ENCODE results near the gene CHDH.

The CHDH gene

GRCh38 chr3:53856964-53857363 is 10.7 kb upstream of the CHDH start:
- in situ Hi-C loops (cut with HindIII; ENCODE audit: low sequenced_read_pairs) = no loop called here

GRCh38 chr3:53850895-53851294 is 4.7 kb upstream of the CHDH start:
- in situ Hi-C loops (cut with HindIII; ENCODE audit: low sequenced_read_pairs) = no loop called here

GRCh38 chr3:53849916-53850315 is 3.7 kb upstream of the CHDH start:
- in situ Hi-C loops (cut with HindIII; ENCODE audit: low sequenced_read_pairs) = no loop called here

- in situ Hi-C loops (cut with HindIII; ENCODE audit: low sequenced_read_pairs) = no loop called here
Measured at GRCh38 chr3:53846851-53847155, 584 bp upstream of the CHDH start.

- in situ Hi-C loops (cut with HindIII; ENCODE audit: low sequenced_read_pairs) = no loop called here
Measured at GRCh38 chr3:53845881-53846133, 412 bp downstream of the CHDH start.

GRCh38 chr3:53845103-53845880 is 927 bp downstream of the CHDH start:
- in situ Hi-C loops (cut with HindIII; ENCODE audit: low sequenced_read_pairs) = no loop called here

- in situ Hi-C loops (cut with HindIII; ENCODE audit: low sequenced_read_pairs) = no loop called here
Measured at GRCh38 chr3:53844262-53845102, 1.7 kb downstream of the CHDH start.

GRCh38 chr3:53843195-53844177 is 2.7 kb downstream of the CHDH start:
- in situ Hi-C loops (cut with HindIII; ENCODE audit: low sequenced_read_pairs) = no loop called here

- in situ Hi-C loops (cut with HindIII; ENCODE audit: low sequenced_read_pairs) = no loop called here
Measured at GRCh38 chr3:53842436-53843194, 3.6 kb downstream of the CHDH start.

- in situ Hi-C loops (cut with HindIII; ENCODE audit: low sequenced_read_pairs) = no loop called here
Measured at GRCh38 chr3:53841296-53841695, 4.9 kb downstream of the CHDH start.

- in situ Hi-C loops (cut with HindIII; ENCODE audit: low sequenced_read_pairs) = loop anchor here (5.0 kb wide), 1 partner anchor 50 kb away; no protein-coding TSS in a partner anchor
Measured at GRCh38 chr3:53837331-53837730, 8.9 kb downstream of the CHDH start.

- in situ Hi-C loops (cut with HindIII; ENCODE audit: low sequenced_read_pairs) = loop anchor here (5.0 kb wide), 1 partner anchor 49 kb away; no protein-coding TSS in a partner anchor
Measured at GRCh38 chr3:53836084-53836872, 9.9 kb downstream of the CHDH start.

- in situ Hi-C loops (cut with HindIII; ENCODE audit: low sequenced_read_pairs) = loop anchor here (5.0 kb wide), 1 partner anchor 48 kb away; no protein-coding TSS in a partner anchor
Measured at GRCh38 chr3:53835257-53835656, 11.0 kb downstream of the CHDH start.

GRCh38 chr3:53834429-53835095 is 11.7 kb downstream of the CHDH start:
- in situ Hi-C loops (cut with HindIII; ENCODE audit: low sequenced_read_pairs) = loop anchor here (5.0 kb wide), 1 partner anchor 47 kb away; no protein-coding TSS in a partner anchor

- in situ Hi-C loops (cut with HindIII; ENCODE audit: low sequenced_read_pairs) = no loop called here
Measured at GRCh38 chr3:53833700-53834099, 12.5 kb downstream of the CHDH start.

- in situ Hi-C loops (cut with HindIII; ENCODE audit: low sequenced_read_pairs) = no loop called here
Measured at GRCh38 chr3:53833053-53833645, 13.1 kb downstream of the CHDH start.

- in situ Hi-C loops (cut with HindIII; ENCODE audit: low sequenced_read_pairs) = no loop called here
Measured at GRCh38 chr3:53830944-53831343, 15.3 kb downstream of the CHDH start.

GRCh38 chr3:53829605-53830004 is 16.6 kb downstream of the CHDH start:
- in situ Hi-C loops (cut with HindIII; ENCODE audit: low sequenced_read_pairs) = no loop called here

GRCh38 chr3:53828581-53828980 is 17.6 kb downstream of the CHDH start:
- in situ Hi-C loops (cut with HindIII; ENCODE audit: low sequenced_read_pairs) = no loop called here
